HEK293T (cell line): Measurements from ENCODE around the gene SLFN14.

Experiments
- BHLHE40 ChIP-seq: fragments of 450-650 bp; IDR thresholded peaks from 2 replicates; pipeline ENCODE4 v1.6.1; 2016; ENCODE audit warnings: mild to moderate bottlenecking, moderate library complexity, borderline replicate concordance
- FOXK2 ChIP-seq: fragments of 450-650 bp; IDR thresholded peaks from 2 replicates; pipeline ENCODE4 v1.6.1; 2016; ENCODE audit warnings: mild to moderate bottlenecking
- LEF1 ChIP-seq: fragments of 450-650 bp; IDR thresholded peaks from 2 replicates; pipeline ENCODE4 v1.6.1; 2017; ENCODE audit warnings: mild to moderate bottlenecking, borderline replicate concordance
- NFRKB ChIP-seq: fragments of 450-650 bp; IDR thresholded peaks from 2 replicates; pipeline ENCODE4 v1.6.1; 2016; ENCODE audit warnings: mild to moderate bottlenecking, moderate library complexity
- SP1 ChIP-seq: fragments of 450-650 bp; IDR thresholded peaks from 2 replicates; pipeline ENCODE4 v1.6.1; 2017
- SUZ12 ChIP-seq: fragments of 450-650 bp; IDR thresholded peaks from 2 replicates; pipeline ENCODE4 v1.6.1; 2016; ENCODE audit warnings: mild to moderate bottlenecking

- TF ChIP-seq NFRKB = no peak
- no peak for TF ChIP-seq SP1
- no peak for TF ChIP-seq LEF1
- TF ChIP-seq FOXK2 = no peak
- no peak for TF ChIP-seq SUZ12
- no peak for TF ChIP-seq BHLHE40
Measured at GRCh38 chr17:35534576-35535093, 26.0 kb downstream of the SLFN14 start.
